HUDEP-2 (cell line): ENCODE results near the gene SZRD1.

Experiments used
- DNase-seq, 76 experiments: peaks; one replicate each; lab custom pipeline; 2025; ENCODE audit not compliant: unreplicated experiment in 76 of 76; lab: John Stamatoyannopoulos, UW

SZRD1 gene

DNA sequence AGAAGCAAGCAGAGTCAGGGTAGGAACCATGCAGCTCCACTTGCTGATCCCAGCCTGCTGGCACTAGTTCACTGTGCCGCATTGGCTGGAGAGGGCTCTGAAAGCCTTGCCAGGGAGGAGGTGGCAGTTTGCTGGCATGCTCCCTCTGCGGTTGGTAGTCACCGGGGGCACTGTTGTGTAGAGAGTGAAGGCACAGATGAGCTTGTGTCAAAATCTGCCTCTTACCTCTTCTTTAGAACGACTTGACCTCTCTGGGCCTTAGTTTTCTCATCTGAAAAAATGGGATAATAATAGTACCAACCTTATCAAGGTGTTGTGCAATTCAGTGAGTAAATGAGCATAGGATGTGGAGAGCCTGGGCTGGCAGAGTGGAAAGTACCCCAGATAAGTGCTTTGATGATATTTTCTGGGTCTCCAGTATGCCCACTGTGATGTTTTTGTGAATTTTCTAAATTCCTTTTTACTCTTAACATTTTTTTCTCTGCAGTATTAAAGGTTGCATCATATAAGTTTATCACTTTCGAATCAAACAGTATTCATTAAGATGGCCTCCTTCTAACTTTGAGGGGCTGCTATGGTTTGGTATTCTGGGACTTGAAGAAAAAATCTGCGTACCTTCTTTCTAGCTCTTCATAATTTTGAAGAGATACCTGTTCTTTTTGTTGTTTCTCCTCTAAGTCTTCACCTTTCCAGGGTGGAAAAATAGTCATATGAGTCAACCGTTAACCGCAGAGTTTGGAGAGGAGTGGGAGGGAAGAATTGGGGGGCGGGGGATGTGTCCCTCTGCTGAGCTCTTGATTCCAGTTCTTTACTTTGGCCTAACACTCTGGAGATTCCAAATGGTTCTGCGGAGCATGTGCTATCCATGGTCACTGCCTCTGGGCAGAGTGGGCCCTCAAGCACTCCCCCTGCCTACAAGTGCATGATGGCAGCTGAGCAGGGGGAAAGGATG is 26.8 kb downstream of the SZRD1 start:
- DNase-seq, result no peak

DNA sequence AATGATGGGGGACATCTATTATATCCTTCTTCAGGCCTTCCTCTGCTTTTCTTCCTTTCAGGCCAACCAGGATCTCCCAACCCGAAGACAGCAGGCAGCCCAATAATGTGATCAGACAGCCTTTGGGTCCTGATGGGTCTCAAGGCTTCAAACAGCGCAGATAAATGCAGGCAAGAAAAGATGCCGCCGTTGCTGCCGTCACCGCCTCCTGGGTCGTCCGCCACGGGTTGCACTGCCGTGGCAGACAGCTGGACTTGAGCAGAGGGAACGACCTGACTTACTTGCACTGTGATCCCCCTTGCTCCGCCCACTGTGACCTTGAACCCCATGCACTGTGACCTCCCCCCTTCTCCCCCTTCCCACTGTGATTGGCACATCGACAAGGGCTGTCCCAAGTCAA is 27.9 kb downstream of the SZRD1 start:
- no peak for DNase-seq

DNA sequence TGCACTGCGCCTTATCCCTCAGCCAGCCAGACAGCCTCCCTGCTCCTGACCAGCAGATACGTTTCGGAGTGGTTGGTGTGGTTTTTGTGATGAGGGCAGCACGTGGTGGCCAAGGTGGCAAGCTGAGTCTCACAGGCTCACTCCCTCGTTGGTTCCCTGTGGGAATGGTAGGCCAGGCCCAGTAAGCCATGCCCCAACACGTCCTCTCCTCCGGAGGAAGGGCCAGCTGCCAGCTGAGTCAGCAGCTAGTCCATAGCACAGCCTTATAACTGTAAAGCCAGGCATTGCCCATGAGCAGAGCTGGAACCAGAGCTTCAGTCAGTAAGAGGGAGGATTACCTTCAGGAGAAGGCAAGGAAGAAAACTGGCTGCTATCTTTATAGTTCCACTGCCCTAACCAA is 29.5 kb downstream of the SZRD1 start:
- DNase-seq, result peak in 1 of 76 experiments; percentile 7

DNA sequence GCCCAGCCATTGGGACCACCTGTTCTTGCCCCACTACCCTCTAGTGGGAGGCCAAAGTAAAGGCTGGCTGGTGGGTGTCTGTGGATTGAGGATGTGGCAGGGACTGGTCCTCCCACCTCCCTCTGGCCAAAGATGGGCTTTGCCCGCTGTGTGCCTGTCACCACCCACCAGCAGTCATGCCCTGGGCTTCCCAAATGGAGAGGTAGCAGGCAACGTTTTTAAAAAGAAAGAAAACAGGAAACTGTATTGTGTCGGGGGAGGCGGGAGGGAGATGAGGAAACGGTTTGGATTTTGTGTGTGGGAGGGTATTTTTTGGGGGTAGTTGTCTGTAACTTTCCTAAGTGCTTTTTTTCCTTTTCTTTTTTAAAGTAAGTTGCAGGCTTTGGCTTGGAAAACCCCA is 30.1 kb downstream of the SZRD1 start:
- DNase-seq, result no peak

DNA sequence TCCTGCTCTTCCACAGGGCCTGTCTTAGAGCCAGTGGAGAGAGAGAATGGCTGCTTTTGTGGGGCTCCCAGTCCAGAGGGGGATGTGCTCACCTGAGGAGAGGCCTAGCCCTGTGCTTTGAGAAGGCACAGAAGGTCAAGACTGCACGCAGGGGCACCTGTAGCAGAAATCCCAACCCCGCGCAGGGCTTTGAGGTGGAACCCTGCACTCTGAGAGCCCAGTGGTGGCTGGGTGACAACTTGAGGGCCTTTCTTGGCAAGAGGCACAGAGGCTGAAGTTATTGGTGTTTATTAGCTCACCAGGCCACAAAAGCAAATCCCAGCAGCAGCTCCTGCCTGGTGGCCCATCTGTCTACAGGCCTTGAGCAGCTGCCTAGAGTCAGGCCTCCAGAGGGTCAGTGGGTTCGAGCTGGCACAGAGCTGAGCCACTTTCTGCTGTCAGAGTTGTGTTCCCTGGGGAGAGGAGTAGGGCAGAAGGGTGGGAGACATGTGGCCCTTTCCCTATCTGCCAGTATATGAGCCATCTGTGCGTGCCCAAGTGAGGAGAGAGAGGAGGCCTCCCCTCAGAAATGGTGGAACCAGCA is 31.4 kb downstream of the SZRD1 start:
- no peak for DNase-seq

DNA sequence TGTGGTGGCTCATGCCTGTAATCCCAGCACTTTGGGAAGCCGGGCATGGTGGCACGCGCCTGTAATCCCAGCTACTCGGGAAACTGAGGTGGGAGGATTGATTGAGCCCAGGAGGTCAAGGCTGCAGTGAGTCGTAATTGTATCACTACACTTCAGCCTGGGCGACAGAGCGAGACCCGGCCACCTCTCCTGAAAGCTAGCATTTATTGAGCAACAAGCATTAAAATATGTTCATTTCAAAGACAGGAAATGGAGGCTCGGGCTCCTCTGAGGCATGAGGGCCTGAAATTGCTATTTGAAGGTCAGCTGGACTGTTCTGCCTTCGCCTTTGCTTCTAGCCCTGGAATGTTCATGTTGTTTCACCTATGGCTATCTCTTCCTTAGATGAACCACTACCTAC is 35.7 kb downstream of the SZRD1 start:
- no peak for DNase-seq

DNA sequence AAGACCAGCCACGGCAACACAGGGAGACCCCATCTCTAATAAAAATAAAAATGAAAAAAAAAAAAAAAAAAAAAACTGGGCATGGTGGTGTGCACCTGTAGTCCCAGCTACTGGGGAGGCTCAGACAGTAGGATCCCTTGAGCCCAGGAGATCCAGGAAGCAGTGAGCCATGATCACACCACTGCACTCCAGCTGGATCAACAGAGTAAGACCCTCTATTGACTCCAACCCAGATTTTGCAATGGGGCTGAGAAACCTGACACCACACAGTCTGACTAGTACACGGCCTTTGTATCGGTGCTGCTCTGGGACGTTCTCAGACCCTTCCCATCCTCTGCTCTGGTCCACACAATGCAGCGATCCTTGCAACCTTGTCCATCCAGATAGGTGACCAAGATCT is 38.4 kb downstream of the SZRD1 start:
- DNase-seq, result no peak

DNA sequence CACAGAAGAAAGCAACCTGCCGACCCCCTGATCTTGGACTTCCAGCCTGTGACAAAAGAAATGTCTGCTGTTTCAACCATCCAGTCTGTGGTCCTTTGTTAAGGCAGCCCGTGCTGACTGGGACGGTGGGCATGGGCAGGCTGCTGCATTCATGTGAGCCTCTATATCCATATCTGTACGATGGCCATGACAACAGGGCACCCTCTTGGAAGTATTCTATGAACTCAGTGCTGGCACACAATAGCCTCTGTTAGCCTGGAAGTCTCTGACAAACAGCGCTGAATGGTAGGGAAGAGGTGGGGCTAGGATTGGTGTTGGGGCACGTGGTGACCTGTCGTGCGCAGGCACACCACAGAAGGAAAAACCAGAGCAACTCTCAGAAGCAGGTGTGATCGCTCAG is 39.8 kb downstream of the SZRD1 start:
- DNase-seq, result no peak

DNA sequence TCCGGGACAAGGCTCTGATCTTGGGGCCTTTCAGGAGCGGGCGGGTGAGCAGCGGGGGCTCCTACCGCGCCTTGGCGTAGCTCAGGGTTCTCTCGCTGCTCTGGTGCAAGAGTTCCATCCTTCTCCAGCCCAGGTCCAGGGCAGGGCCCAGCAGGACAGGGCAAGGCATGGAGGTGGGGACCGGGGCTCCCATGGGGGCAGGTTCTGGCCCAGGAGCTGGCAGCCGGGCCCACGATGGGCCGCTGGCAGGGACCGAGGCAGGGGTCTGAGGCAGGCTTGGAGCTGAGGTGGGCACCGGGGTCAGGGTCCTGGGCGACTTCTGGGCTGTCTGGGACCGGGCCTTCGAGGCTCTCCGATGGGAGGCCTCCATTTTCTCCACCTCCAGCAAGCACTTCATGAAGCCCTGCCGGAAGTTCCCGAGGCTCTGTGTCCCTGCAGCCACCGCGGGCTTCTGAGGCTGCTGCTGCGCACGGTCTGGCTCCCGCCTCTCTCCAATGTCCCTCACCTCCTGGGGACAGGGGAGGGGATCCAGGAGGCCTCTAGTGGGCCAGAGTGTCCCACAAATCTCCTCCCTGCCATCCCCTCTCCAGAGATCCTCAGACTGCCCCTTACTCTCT is 42.6 kb downstream of the SZRD1 start:
- DNase-seq, result no peak

DNA sequence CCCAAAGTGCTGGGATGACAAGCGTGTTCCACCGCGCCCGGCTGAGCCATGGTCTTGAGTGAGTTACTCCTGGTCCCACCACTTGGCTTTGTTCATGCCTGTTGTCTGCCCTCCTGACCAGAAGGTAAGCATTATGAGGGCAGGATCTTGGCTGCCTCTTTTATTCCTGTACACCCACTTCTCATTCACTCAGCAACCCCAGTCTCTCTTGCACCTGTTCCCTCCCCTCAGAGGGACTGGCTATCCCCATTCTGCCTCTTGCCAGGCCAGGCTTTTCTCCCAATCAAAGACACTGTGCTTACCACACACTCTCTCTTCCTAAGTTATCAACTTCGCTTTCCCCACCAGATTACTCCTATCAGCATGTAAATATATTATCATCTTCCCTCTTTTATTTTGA is 43.8 kb downstream of the SZRD1 start:
- DNase-seq, result no peak

DNA sequence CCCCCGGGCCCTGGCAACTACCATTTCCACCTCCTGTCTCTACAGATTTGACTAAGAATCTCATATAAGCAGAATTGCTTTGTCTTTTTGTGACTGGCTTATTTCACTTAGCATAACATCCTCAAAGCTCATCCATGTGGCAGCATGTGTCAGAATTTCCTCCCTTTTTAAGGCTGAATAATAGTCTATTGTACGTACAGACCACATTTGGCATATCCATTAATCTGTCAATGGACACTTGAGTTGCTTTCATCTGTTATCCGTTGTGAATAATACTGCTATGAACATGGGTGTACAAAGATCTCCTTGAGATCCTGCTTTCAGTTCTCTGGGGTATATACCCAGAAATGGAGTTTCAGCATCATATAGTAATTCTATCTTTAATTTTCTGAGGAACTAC is 46.1 kb downstream of the SZRD1 start:
- DNase-seq, result no peak

DNA sequence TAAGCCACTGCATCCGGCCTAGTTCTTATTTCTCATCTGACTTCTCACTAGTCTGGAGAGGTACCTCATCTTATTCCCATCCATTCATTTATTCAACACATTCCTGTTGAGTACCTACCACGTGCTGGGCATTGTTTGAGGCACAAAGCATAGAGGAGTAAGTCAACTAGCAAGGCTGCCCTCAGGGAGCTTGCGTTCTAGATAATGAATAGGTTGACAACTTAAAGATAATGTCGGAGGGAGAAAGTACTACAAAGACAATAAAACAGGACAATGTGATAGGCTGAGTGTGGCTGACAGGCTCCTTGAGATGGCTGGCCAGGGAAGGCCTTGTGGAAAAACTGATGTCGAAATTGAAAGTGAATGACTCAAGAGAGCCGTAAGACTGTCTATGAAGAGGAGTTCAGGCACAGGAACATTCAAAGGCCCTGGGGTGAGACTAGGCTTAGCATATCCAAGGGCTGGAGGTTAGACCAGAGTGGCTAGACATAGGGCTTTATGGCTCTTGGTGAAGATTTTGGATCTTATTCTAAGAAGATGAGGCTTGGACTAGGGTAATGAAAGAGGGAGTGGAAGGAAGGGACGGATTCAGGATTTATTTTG is 51.9 kb downstream of the SZRD1 start:
- DNase-seq, result no peak

DNA sequence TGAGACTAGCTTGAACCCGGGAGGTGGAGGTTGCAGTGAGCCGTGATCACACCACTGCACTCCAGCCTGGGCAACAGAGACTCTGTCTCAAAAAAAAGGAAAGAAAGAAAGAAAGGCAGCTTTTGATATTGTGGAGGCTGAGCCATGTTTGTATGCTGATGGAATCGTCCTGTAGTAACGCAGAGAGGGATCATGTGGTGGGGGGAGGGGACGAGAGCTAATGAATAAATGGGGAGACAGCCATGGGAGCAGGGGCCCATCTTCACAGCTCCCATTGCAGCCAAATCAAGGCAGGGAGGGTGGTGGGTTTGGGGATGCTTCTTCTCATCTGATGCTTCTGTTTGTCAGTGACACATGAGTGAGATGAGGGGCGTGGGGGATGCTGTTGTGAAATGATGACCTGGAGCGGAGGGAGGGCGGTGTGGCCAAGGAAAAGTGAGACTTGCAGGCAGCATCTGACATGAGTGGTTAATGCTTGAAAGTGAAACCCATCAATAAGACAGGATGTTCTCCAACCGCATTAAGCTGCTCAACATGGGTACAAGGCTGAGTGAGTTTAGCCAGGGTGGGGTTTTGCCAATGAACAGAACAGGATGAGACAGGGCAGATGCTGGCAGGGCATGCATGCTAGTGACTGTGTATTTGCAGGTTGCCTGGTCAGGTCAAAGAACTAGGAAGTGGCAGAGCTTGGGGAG is 53.5 kb downstream of the SZRD1 start:
- DNase-seq, result no peak

DNA sequence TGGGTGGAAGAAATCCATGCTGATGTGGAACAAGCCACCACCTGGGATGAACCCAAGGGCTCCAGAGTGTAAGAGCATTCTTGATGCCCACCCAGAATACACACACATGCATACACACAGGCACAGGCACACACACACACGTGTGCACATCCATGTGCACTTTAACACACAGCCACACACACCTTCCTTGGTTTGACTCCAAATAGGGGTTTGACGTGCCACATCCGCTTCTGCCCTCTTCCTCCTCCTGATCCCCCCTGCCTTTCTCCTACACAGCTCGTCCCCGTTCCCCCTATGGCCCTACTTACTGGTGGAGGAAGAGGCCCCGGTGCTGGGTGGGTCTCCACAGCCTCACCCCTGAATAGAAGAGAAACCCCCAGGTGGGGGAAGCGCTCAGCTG is 54.2 kb downstream of the SZRD1 start:
- no peak for DNase-seq

DNA sequence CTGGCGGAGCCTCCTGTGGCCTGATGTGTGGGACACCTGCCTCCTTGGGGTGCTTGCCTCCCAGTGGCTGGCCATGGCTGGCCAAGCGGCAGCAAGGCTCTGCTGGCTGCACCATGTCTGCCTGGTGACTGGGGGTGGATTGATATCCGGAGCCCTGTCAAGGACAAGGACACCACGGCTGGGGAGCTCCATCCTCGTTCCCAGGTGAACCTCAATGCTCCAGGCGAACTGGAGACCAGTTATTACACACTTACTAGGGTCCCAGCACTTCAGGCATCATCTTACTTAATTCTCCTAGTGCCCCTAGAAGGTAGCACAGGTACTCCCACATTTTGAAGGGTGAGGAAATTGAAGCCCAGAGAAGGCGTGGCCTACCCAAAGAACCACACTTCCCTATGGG is 55.0 kb downstream of the SZRD1 start:
- no peak for DNase-seq

DNA sequence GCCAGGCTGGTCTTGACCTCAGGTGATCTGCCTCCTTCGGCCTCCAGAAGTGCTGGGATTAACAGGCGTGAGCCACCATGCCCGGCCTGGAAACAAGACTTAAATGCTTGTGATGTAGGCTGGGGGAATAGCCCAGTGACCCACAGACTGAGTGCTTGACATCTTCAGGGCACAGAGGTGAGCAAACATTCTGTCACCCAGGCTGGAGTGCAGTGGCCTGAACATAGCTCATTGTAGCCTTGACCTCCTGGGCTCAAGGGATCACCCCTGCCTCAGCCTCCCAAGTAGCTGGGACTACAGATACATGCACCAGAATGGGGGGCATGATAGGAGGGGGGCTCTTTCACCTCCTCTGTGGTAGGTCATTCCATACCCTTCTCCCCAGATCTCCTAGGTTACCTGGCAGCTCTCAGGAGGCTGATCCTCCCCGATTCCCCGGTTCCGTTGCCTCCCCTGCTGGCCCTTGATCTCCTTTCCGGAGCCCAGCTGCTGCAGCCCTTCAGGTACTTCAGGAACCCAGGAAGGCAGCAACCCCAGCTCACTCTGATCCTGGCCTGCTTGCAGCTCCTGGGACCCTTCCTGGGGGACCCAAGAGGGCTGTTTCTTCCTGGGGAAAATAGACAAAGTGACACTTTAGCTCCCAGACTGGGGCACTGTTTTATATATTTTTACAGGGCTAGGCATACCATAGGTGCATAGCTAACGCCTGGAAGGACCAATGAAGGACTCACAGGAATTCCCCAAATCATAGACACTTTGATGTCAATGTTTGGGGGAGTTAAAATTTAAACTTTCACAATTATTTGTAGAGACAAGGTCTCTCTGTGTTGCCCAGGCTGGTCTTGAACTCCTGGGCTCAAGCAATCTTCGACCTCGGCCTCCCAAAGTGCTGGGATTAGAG is 58.3 kb downstream of the SZRD1 start:
- DNase-seq, result no peak

DNA sequence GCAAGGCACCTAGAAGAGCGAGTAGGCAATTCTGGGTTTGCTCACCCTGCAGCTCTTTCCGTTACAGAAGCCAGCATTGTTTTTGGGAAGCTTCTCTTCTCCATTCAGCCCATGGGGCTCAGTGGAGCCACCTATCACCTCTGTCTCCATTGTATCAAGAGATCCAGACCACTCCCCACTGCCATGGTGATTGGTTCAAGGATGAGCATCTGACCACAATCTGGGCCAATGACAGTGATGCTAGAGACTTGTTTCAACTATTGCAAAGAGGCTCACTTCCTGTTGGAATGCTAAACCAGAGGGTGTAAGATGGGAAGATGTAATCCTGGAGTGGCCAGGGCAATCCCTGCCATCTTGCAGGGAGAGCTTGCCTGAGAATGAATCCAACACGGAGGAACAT is 63.6 kb downstream of the SZRD1 start:
- DNase-seq, result no peak

DNA sequence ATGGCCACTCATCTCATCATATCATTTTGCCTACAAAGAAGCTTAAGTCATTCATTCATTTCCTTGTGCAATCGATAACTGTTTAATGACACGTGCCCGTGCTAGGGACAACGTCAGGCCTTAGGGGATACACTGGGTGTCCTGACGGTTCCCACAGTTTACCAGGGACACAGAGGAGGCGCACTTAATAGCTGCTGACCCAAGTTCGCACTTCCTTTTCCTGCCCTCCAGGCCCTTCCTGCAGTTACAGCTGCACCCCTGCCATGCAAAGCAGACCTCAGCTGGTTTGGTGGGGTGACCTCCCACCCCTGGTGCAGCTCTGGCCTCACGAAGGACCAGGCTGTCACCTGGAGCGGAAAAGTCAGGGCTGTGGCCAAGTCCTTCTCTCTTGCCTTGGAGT is 66.0 kb downstream of the SZRD1 start:
- DNase-seq, result no peak

DNA sequence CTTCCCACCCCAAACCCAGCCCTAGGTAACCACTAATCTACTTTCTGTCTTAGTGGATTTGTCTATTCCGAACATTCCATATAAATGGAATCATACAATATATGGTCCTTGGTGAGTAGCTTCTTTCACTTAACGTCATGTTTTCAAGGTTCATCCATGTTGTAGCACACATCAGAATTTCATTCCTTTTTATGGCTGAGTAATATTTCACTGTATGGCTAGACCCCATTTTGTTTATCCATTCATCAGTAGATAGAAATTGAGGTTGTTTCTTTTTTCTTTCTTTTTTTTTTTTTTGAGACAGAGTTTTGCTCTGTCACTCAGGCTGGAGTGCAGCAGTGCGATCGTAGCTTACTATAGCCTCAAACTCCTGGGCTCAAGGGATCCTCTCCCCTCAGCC is 67.0 kb downstream of the SZRD1 start:
- no peak for DNase-seq

DNA sequence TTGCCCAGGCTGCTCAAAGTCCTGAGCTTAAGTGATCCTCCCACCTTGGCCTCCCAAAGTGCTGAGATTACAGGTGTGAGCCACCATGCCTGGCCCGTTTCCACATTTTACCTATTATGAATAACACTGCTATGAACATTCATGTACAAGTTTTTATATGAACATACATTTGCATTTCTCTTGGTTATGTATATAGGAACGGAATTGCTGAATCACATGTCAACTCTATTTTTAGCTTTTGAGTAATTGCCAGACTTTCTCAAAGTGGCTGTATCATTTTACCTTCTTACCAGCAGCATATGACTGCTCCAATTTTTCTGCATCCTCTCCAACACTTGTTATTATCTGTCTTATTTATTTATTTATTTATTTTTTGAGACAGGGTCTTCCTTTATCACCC is 67.5 kb downstream of the SZRD1 start:
- DNase-seq, result no peak
